HG03571 (cell line): ENCODE data around the gene SETBP1.

ENCODE experiments used
- ATAC-seq: cut with Tn5 transposase; IDR thresholded peaks from one replicate; pipeline ENCODE4 v1.9.1; 2021; ENCODE audit not compliant: unreplicated experiment

SETBP1 gene

GRCh38 chr18:44758861-44759631 lies 78.4 kb downstream of the SETBP1 start:
- peak; percentile 94 for ATAC-seq

GRCh38 chr18:44759925-44760342 lies 79.2 kb downstream of the SETBP1 start:
- ATAC-seq = peak; percentile 44

GRCh38 chr18:44761812-44762211 lies 81.1 kb downstream of the SETBP1 start:
- no peak for ATAC-seq

GRCh38 chr18:44763327-44763726 lies 82.6 kb downstream of the SETBP1 start:
- no peak for ATAC-seq

- no peak for ATAC-seq
These were observed 84.2 kb downstream of the SETBP1 start for GRCh38 chr18:44764863-44765262.

GRCh38 chr18:44765456-44765855 lies 84.8 kb downstream of the SETBP1 start:
- ATAC-seq = no peak

GRCh38 chr18:44766450-44766849 lies 85.8 kb downstream of the SETBP1 start:
- no peak for ATAC-seq

- no peak for ATAC-seq
These were observed 87.1 kb downstream of the SETBP1 start for GRCh38 chr18:44767807-44768206.

- no peak for ATAC-seq
These were observed 90.0 kb downstream of the SETBP1 start for GRCh38 chr18:44770641-44771040.

GRCh38 chr18:44771572-44771955 lies 90.9 kb downstream of the SETBP1 start:
- no peak for ATAC-seq

- ATAC-seq = no peak
These were observed 91.5 kb downstream of the SETBP1 start for GRCh38 chr18:44771956-44772917.

GRCh38 chr18:44773640-44774155 lies 93.0 kb downstream of the SETBP1 start:
- no peak for ATAC-seq

- no peak for ATAC-seq
These were observed 93.5 kb downstream of the SETBP1 start for GRCh38 chr18:44774191-44774590.

GRCh38 chr18:44777457-44778192 lies 96.9 kb downstream of the SETBP1 start:
- no peak for ATAC-seq

GRCh38 chr18:44778788-44779187 lies 98.1 kb downstream of the SETBP1 start:
- no peak for ATAC-seq

- no peak for ATAC-seq
These were observed 99.1 kb downstream of the SETBP1 start for GRCh38 chr18:44779753-44780292.

GRCh38 chr18:44781886-44782285 lies 101.2 kb downstream of the SETBP1 start:
- no peak for ATAC-seq

- no peak for ATAC-seq
These were observed 101.9 kb downstream of the SETBP1 start for GRCh38 chr18:44782617-44783016.

GRCh38 chr18:44783371-44783770 lies 102.7 kb downstream of the SETBP1 start:
- no peak for ATAC-seq

- peak; percentile 16 for ATAC-seq
These were observed 105.6 kb downstream of the SETBP1 start for GRCh38 chr18:44786257-44786656.

GRCh38 chr18:44786688-44787087 lies 106.0 kb downstream of the SETBP1 start:
- peak; percentile 59 for ATAC-seq
